ENCODE data around the gene PHOX2A.

Gene PHOX2A

DNA sequence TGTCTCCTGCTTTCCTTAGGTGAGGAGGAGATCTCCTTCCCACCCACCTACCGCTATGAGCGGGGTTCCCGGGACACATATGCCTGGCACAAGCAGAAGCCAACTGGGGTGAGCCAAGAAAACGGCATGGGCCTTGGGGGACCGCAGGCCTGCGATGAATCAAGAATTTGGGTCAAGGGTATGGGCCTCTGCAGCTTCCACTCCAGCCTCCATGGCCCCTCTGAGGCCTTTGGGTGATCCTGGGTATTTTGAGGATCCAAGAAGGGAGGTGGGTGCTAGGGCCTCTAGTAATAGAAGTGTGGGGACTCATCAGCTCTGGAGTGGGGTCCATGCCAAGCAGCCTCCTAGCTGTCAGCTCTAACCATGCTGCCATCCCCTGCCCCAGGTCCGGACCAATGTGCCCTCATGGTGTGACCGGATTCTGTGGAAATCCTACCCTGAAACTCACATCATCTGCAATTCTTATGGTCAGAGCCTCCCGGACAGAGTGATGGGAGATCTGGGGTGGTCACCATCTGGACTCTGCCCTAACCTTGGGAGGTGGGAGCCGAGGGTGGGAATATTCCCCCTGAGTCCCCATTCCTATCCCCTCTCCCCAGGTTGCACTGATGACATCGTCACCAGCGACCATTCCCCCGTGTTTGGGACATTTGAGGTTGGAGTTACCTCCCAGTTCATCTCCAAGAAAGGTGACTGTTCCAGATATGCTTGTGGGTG is 10.8 kb downstream of the PHOX2A start:
- DNase-seq: no peak

DNA sequence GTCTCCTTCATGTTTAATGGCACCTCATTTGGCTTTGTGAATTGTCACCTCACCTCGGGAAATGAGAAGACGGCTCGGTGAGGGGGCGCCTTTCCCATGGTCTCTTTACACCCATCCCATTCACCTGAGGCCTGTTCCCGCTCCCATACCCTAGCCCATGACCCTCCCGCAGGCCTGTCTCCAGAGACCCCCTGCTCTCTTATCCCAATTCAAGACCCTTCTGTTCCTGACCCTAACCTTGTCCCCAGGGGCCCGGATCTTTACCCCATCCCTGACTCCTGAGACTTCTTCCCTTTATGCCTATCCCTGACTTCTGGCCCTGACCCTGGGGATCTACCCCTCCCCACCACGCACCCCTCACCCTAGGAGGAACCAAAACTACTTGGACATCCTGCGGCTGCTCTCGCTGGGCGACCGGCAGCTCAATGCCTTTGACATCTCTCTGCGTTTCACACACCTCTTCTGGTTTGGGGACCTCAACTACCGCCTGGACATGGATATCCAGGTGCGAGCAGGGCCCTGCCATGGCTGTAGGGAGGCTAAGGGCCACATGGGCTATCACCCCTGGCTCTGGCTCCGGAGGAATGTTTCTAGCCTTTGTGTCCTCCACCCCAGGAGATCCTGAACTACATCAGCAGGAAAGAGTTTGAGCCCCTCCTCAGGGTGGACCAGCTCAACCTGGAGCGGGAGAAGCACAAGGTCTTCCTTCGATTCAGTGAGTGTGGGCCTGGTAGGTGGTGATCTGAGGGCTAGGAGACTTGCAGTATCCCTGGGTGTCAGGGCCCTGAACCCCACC is 11.5 kb downstream of the PHOX2A start:
- no peak for DNase-seq

DNA sequence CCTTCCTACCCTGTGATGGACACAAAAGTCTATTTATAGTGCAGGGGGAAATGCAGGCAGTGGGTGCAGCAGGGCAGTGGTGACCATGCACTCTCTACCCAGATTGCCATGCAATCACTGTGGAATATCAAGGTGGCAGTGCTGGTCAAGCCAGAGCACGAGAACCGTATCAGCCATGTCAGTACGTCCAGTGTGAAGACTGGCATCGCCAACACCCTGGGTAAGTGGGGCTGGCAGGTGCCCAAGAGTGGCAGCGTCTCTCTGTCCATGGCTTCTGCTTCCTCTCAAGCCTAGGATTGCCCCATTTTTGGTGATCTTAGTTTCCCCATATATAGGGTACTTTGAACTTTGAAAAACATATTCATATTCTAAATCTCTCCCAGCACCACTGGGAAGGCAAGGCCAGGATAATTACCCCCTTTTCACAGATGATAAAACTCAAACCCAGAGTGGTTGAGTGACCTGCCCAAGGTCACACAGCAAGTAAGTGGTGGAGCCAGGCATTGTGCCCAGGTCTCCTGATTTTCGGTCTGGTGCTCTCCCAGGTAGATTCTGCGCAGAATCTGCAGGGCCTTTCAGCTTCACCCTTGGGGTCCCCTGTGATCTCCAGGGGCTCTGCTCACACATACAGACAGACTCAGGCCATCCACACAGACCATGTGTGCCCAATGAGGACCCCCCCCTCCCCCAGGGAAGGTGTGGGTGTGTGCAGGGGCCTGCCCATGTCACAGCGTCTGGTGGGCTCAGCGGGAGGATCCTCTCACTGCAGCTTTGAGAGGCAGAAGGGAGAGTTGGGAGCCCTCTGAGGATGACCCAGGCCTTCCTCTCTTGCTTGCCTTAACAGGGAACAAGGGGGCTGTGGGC is 12.3 kb downstream of the PHOX2A start:
- no peak for DNase-seq

DNA sequence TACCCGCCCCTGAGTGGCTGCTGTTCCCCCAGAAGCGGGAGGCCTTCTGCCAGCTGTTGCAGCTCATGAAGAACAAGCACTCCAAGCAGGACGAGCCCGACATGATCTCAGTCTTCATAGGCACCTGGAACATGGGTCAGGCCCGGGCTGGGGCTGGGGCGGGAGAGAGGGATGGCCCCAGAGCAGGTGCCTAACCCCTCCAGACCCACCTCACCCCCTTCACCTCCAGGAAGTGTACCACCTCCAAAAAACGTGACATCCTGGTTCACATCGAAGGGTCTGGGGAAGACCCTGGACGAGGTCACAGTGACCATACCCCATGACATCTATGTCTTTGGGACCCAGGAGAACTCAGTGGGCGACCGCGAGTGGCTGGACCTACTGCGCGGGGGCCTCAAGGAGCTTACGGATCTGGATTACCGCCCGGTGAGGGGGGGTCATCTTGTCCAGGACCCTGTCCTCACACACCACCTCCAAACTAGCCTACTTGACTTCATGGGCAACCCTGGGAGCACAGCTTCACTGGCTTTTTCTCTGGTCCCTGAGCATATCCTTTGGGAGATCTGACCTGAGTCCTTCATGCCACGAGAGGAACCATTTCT is 13.1 kb downstream of the PHOX2A start:
- no peak for DNase-seq

DNA sequence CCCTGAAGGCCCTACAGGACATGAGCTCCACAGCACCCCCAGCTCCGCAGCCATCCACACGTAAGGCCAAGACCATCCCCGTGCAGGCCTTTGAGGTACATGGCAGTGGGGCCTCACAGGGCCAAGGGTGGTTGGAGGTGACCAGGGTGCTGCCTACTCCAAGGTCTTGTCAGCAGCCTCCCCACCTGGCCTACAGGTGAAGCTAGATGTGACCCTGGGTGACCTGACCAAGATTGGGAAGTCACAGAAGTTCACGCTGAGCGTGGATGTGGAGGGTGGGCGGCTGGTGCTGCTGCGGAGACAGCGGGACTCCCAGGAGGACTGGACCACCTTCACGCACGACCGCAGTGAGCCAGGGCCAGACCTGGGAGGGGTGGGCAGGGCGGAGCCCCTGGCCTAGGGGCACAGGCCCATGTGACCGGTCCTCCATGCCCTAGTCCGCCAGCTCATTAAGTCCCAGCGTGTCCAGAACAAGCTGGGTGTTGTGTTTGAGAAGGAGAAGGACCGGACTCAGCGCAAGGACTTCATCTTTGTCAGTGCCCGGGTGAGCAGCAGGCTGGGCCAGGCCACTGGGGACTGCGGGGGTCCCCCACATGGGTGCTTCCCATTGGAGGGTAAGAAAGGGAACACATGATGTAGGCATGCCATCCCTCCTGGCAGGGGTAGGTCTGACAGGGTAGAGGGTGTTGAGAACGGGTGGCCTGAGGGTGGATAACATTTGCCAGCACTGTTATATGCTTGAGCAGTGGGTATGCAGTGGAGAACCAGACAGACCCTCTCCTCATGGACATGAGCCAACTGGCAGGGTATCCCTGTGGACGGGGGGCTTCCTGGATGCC is 13.8 kb downstream of the PHOX2A start:
- DNase-seq: no peak

DNA sequence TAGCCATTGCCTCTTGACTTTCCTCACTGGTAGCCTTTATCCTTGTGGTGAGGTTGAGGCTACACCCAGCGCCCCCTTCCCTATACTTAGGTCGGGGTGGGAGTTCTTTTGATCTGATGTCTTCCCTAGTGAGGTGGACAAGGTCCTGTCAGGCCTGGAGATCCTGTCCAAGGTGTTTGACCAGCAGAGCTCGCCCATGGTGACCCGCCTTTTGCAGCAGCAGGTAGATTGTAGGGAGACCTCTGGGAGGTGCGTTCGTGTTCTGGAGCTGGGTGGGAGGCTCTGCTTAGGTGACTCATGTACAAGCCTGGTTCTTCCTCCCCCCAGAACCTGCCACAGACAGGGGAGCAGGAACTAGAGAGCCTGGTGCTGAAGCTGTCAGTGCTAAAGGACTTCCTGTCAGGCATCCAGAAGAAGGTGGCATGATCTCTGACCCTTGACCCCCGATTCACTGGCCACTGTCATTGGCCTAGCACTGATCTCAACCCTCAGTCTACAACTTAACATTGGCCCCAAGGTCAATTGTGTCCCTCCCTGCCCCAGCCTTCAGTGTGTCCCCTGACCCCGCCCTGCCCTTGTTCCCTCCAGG is 14.5 kb downstream of the PHOX2A start:
- DNase-seq: no peak

DNA sequence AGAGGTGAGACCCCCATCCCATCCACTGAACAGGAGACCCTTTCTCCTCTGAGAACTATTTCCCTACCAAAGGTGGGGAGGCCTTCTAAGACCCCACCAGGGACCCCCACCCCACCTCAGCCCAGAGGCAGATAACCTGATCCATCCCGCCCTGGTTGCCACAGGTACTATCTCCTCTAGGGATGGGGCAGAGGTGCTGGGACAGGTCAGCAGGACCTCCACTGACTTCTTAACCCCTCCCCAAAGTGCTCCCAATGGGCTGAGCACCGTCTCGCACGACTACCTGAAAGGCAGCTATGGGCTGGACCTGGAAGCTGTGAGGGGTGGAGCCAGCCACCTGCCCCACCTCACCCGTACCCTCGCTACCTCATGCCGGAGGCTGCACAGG is 15.1 kb downstream of the PHOX2A start:
- DNase-seq: no peak

DNA sequence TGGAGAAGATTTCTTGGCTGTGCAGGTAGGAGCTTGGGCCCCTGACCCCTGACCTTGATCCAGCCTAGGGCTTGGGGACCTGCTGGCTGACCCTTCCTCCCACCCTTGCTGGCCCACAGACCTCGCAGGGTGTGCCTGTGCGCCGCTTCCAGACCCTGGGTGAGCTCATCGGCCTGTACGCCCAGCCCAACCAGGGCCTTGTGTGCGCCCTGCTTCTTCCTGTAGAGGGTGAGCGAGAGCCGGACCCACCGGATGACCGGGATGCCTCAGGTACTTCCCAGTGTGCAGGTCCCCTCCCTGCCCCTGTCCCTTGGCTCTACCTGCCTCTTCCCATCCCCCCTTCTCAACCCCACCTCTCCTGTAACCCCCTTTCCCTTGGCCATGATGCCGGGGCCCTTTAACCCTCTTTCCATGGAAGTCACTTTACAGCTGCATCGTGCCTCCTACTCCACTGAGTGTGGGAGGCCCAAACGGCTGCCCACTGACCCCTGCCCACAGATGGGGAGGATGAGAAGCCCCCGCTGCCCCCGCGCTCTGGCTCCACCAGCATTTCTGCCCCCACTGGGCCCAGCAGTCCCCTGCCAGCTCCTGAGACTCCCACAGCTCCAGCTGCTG is 15.6 kb downstream of the PHOX2A start:
- no peak for DNase-seq

DNA sequence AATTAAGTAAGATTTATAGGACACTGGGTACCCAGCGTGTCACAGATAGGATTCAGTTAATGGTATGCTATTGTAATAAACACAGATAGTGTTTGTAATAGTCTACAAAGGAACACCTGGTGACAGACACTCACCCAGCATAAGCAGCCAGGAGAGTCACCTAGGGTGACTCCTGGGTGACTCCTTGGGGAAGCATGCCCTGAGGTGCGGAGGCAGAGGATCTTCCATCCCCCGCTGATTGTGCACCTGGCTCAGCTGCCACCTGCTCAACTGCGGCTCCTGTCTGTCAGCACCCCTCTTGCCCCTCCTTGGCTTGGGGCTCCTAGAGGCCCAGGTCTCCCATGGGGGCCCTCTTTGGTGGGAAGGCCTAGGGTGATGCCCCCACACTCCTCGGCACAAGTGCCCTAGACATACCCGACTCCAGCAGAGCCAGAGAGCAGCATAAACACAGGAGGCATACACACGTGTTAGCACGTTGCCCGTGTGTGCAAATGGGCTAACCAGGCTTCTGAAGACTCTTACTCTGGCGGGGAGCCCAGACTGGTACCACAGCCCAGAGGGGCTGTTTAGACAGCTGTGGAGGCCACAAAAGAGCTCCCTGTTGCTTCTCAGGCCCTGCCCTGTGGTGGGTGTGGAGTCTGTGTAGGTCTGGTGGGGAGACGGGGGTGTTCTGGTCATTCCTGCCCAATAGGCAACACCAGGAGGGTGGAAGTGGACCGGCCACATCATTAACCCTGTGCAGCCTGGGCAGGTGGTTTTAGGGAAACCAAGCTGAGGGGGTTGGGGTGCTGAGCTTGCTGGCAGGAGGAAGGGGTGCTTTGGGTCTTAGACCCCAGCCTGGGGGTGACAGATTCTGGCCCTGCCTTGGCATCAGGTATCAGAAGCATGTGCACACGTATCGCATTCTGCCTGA is 16.4 kb downstream of the PHOX2A start:
- DNase-seq: no peak

DNA sequence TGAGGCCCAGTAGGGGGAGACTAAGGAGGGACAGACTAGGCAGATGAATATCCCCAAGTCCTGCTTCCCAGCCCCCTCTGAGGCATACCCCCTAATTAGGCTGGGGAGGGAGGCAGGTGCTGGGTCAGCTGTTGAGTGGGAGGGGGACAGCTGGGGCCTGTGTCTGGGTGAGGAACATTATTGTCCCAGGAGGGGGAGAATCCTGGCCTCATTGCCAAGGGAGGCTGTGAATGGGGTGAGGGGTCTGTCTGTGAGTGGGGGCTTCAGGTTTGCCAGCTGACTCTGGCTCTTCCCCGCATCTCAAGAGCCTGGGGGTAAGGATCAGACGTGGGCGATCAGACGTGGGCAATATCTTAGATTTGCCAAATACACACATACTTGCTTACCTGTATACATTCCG is 17.3 kb downstream of the PHOX2A start:
- no peak for DNase-seq

DNA sequence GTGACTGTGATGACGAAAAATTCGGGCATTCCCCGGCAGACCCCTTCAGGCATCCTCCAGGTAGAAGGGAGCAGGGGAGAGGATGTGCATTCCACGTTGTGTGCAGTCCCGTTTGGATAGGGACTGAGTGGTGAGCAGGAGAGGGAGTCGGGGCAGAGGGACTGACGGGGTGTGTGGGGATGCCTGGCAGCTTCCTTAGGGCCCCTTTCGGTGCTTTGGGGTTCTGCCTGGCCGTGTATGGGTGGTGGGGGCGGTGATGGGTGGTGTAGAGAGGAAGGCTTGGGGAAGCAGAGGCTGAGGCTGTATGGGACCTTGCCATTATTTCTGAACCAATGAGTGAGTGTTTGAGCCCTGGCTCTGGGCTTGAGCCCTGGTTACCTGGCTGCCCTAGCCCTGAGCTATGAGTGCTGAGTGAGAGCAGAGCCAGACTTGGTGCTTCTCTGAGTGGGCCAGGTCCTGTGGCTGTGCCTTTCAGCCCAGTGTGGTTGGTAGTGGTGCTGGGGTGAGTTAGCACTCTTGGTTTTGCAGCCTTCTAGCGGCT is 18.5 kb downstream of the PHOX2A start:
- DNase-seq: peak; percentile 82

DNA sequence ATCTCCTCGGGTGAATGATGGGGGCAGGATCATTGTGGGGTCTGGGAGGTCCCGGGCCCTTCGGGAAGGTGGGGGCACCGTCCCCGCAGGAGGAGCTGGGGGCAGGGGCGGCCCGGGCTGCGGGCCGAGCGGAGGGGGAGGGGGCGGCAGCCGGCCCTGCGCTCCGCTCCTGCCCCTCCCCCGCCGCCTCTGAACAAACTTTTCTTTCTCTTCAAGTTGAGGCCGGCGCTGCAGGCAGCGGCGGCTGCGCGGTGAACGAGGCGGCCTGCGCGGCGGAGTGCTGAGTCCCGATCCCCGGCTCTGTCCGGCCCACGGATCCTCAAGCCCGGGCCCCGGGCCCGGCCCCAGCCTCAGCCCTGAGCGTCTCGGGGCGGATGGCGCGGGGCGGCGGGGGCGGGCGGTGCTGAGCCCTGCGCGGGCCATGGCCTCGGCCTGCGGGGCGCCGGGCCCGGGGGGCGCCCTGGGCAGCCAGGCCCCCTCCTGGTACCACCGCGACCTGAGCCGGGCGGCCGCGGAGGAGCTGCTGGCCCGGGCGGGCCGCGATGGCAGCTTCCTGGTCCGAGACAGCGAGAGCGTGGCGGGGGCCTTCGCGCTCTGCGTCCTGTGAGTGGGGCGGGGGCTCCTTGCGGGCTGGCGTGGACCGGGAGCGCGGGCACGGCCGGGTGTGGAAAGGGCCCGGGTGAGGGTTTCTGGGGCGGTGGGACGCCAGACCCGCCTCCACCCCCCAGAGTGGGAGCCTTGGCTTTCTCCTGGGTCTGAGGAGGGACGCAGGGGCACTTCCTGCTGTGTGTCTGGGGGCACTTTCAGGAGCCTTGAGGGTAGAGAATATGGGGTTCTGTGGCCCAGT is 19.2 kb downstream of the PHOX2A start, which contains the start of gene INPPL1:
TSS of gene INPPL1 (plus strand) at position 204 of the 847 bp plus-strand sequence. CDS start at position 422, 218 bp downstream.
- DNase-seq: peak; percentile 93

DNA sequence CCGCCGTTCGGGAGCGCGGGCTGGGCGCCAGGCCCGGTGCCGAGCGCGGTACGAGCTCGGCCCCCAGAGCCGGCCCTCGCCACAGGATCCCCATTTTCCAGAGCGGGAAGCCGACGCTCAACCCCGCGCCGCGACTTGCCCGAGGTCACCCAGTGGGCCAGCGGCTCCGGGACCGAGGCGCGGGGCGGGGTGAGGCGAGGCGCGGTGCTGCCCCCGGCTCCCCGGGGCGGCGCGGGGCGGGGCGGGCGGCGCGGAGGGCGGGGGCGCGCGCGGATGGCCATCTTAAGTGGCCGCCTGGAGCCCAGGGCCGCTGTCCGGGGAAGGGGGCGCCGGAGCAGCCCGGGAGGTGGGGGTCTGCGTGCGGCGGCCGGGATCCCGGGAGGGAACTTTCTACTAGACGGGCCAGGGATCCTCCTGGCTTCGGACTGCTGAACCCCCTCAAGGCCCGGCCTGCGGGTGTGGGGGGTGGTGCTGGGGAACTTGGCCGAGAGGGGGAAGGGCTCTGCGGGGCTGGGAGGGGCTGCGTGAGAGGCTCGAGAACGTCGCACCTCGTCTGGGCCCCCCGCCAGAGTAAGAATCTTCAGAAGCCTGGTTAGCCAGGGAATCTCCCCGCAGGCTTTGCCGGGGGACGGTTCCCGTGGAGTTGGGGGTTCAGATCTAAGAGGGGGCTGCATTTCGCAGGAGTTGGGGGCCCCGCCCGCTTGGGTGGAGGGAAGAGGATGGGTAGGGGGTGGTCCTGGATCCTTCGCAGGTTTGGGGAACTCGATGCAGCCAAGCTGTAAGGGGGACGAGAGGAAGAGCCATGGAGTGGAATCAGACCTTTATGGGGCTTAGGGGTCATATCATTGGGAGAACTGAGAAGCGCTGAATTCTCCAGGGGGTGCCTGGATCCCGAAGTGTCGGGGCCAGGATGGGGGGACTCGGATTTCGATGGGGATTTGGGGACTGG is 20.1 kb downstream of the PHOX2A start:
- DNase-seq: peak; percentile 97

DNA sequence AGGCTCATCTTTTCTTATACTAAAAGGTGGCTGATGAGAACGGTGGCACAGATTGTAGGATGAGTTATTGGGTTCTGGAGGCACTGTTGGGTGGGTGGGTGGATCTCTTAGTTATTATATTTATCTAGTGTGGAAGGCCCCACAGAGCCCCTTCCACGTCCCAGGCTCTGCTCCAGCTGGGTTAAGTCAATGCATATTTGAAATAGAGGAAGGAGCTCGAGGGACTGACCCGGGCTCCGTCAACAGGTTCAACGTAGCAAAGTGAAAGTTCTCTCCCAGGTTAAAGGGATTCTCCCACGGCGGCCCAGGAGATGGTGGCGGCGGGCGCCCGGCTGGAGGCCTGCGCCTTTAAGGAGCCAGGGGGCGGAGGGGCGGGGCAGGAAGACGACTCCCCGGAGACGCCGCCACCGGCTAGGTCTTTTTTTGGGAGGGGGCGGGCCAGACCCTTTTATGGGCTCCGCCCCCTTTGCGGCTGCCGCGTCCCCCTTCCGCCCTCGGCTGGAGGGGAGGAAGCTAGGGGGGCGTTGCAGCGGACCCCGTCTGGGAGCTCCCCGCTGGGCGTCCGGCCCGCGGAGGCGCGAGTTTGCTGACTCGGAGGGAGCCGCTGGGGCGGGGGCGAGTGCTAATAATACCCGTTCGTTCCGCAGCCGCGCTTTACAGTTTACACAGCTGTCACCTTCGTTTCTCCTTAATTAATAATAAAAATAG is 20.9 kb downstream of the PHOX2A start:
- DNase-seq: peak; percentile 100

DNA sequence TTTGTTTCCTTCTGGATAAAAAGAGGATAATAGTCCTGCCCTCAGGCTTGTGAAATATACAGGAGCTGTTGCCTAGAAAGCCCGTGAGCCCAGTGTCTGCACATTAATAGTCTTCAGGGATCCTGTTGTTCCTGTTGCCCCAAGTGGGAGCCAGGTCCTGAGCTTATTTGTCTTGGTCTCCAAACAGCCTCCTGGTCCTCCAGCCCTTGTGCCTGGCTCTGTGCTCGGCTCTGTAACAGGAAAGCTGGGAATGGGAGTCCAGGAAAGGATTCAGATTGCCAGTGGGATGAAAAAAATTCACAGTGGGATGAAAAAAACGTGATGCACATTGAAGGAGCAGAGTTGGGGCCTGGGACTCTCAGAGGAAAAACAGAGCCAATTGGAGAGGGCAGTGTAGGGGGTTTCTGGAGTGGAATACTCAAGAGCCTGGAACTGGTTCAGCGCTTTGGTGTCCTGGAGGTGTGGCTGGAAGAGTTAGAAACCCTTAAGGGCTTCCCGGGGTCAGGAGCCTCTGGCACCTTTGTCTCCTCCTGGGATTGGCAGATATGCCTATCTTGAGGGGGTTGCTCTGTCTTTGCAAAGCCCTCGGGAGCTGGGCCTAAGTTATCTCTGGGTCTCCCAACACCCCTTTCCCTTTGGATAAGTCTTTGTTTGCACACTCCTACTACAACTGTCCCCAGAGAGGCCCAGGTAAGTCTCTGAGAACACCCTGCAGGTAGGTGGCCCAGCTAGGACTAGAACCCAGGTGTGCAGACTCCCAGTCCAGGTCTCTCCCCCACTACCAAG is 21.7 kb downstream of the PHOX2A start:
- DNase-seq: no peak

Data from OCI-M1 (cell line).